ENCODE results near the gene VAMP2.
A peak's percentile ranks its signal among the peaks of the same experiment; 100 is the strongest.

The VAMP2 gene

GRCh38 chr17:8124350-8125153 is 38.2 kb downstream of the VAMP2 start:
- DNase-seq (ENCODE audit: low read depth in 2 of 3, low spot score in 2 of 3), result no peak

DNA sequence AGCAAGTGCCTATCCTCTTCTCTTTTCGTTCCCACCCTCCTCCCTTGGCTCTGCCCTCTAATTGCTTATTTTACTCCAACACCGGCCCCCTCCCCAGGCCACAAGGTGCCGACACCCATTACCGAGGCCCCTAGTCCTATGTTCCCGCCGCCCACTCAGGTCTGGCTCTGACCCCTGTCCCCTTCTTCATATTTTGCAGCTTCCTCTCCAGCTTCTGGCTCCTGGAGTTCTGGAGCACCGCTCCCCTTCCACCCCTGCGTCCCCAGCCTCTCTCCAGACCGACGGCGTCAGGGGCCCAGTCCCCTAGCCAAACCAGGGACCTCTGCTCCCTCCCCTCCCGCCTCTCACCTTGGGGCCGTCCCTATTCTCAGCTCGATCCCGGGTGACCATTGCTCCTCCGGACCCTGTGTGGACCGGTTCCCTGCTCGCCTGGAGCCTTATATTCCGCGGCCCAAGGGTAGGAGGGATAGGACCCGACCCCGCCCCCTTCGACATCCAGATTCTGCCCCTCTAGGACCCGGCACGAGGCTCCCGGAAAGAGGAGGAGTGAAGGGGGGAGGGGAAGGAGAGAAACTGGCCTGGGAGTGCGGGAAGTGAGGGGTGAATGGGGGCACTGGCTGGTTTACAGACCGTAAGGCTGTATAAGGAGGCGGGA is 38.9 kb downstream of the VAMP2 start, which contains the start of gene HES7:
HES7 (minus strand) TSS at position 412 of the 655 bp plus-strand sequence; CDS start at position 390, 22 bp downstream.
- DNase-seq (ENCODE audit: low read depth in 2 of 3, low spot score in 2 of 3), result no peak

DNA sequence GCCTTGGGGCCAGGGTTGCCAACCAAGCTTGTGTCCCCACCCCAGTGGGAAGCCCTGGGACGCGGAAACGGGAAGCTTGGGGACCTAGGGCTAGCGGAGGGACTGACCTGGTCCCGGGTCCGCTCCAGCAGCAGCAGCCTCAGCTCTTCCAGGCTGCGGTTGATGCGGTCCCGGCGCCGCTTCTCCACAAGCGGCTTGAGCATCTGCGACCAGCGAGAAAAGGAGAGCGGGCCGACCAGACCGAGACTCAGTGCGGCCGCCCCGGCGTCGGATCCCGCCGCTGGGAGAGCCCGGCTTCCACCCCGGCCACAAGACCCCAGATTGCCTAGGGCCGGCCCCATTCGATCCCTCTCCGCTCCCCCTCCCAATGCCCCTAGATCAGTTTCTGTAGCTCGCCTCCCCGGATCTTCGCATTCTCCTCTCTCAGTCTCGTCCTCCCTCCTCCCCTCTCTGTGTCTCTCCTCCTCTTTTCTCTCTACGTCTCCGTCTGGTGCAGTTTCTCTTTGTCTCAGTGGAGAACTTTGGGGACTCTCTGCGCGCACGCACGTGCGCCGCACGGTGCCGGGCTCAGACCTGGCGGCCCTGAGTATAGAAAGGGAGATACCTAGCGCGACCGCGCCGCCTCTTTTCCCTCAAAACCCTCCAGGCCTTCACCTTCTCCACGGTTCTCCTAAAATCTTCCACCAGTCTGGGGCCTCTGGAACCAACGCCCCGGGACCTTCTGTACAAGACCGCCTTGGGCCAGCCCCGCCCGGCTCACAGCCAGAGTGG is 39.6 kb downstream of the VAMP2 start:
- DNase-seq (ENCODE audit: low read depth in 2 of 3, low spot score in 2 of 3), result no peak

- DNase-seq (ENCODE audit: low read depth in 2 of 3, low spot score in 2 of 3), result no peak
Measured at GRCh38 chr17:8122422-8122923, 40.3 kb downstream of the VAMP2 start.

DNA sequence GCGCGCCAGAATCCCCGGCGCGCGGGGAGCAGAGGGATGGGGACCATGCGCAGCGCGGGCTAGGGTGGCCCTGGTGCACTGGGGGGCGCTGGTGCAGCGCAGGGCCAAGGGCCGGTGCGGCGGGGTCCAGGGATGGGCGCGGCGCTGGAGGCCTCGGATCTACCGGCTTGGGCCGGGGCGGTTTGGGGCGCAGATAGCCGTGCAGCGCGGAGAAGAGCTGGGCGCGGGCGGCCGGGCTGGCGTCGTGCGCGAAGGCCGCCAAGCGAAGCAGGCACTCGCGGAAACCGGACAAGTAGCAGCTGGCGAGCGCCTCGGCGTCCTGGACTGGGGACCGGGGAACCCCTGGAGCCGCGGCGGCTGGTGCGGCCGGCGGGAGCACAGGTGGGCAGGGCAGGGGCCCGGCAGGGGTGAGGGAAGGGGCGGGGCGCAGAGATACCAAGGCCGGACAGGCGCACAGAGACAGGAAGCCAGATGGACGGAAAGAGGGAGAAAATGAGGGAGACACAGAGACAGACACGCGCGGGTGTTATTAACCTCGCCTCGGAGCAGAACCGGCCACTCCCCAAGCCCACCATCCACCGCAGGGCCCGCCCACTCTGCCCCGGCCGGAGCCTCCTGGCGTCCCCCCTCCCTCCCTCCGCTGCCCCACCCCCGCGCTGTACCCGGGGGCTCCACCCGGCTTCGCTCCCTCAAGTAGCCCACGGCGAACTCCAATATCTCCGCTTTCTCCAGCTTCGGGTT is 40.9 kb downstream of the VAMP2 start:
- peak in 2 of 3 experiments; percentile 49 for DNase-seq (ENCODE audit: low read depth in 2 of 3, low spot score in 2 of 3)

- DNase-seq (ENCODE audit: low read depth in 2 of 3, low spot score in 2 of 3), result no peak
Measured at GRCh38 chr17:8121407-8121680, 41.4 kb downstream of the VAMP2 start.

- DNase-seq (ENCODE audit: low read depth in 2 of 3, low spot score in 2 of 3), result peak; percentile 74 to 98 (median 90)
Measured at GRCh38 chr17:8120520-8121406, 42.0 kb downstream of the VAMP2 start.

- peak; percentile 81 to 100 (median 97) for DNase-seq (ENCODE audit: low read depth in 2 of 3, low spot score in 2 of 3)
Measured at GRCh38 chr17:8119581-8120519, 42.9 kb downstream of the VAMP2 start.

GRCh38 chr17:8118769-8119580 is 43.8 kb downstream of the VAMP2 start:
- DNase-seq (ENCODE audit: low read depth in 2 of 3, low spot score in 2 of 3), result peak; percentile 72 to 82 (median 78)

GRCh38 chr17:8117980-8118768 is 44.6 kb downstream of the VAMP2 start, which contains the start of gene ALOXE3:
Gene ALOXE3 (minus strand): TSS chr17:8118514. CDS start chr17:8117990, 524 bp downstream.
- DNase-seq (ENCODE audit: low read depth in 2 of 3, low spot score in 2 of 3), result no peak

DNA sequence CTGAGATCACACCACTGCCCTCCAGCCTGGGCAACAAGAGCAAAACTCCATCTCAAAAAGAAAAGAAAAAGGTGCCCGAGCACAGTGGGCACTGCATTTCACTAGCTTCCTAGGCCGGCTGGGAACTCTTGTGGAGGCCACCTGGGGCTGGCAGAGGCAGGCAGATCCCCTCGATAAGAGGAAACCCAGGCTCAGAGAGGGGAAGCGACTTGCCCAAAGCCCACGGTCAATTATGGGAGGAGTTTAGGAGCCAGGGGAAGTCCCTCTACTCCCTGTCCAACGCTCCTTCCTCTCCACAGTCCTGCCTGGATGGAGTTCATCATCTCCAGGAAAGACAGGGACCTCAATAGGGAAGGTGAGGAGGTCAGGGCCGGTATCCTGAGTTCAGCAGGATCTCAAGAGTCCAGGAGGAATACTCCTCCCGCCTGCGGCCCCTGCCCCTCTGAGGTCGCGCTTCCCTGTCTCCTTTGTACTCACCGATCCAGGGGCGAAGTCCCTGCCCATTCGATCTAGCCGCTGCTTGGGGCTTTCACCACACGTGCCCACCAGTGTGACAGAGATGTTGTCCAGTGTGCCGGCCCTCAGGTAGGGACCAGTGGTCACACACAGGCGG is 45.3 kb downstream of the VAMP2 start:
- no peak for DNase-seq (ENCODE audit: low read depth in 2 of 3, low spot score in 2 of 3)

DNA sequence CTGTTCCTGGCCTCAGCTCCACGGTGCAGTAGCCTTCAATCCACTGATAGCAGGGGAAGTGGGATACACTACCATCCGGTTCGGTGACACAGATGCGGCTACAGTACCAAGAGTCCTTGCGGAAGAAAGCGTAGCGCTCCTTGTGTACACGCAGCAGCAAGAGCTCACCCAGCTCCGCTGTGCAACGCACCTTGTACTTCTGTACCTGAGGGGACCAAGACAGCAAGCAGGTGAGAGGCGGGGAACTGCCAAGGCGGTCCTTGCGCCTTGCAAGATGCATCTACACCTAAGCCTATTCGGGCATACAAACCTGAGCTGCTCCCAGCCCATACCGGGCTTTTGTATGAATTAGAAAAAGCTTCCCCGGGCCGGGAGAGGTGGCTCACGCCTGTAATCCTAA is 46.0 kb downstream of the VAMP2 start:
- no peak for DNase-seq (ENCODE audit: low read depth in 2 of 3, low spot score in 2 of 3)

- DNase-seq (ENCODE audit: low read depth in 2 of 3, low spot score in 2 of 3), result no peak
Measured at GRCh38 chr17:8110907-8111306, 51.8 kb downstream of the VAMP2 start.

DNA sequence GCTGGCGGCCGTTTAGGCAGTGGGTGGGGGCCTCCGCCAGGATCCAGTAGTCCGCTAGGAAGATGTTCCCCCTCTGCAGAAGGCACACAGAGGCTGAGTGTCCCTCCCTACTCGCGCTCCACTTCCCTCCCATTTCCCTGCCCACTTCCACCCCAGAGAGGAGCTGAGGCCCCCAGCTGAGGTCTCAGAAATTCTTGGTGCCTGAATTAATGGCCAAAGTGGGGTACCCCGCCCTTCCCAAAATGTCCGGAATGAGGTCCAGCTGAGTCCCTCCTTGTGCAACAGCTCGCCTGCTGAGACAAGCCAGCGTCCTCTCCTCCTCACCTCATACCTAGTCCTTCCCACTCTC is 52.3 kb downstream of the VAMP2 start:
- no peak for DNase-seq (ENCODE audit: low read depth in 2 of 3, low spot score in 2 of 3)

DNA sequence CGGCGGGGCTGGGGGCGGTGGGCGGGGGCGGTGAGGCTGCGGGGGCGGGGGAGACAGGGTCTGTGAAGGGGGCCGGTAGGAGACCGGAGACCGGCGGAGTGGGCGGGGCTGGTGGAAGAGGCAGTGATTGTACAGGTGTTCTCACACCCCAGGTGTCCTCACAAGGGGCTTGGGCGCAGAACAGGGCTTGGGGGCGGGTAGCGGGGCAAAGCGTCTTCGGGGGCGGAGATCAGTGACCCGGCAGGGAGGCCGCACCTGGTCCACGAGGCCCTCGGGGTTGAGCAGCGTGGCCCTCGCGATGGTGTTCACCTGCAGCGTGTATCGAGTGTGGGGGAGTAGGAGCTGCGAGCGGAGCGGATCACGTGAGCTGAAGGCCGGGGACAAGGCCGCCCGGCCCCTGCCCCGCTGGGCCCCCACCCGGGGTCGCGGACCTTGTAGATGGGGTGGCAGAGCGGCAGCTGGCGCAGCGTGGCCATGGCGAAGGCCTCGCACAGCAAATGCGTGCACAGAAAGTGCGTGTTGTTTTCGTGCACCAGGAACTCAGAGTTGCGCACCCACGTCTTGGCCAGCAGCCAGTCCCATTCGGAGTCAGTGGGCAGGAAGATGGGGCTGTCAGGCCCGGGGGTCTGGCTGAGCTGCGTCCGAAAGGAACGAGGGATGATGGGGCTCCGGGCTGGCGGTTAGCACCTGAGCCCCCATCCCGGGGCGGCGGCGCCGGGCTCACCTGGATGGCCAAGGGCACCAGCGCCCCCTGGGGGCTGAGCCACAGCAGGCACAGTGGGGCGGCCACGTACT is 52.9 kb downstream of the VAMP2 start:
- peak in 1 of 3 experiments; percentile 48 for DNase-seq (ENCODE audit: low read depth in 2 of 3, low spot score in 2 of 3)
